ENCODE measurements around the gene MCM10.

- no peak for TF ChIP-seq CTCF (conservative IDR thresholded peaks at IDR 0.05; ENCODE audit: low read depth, low read length)
- no peak for TF ChIP-seq EZH2 (IDR thresholded peaks at IDR 0.05; ENCODE audit: low read length, unreplicated experiment)
Observed at GRCh38 chr10:13238271-13239077, 77.1 kb downstream of the MCM10 start.

Measured in PC-3 (cell line).